GM20000 (cell line): Measurements from ENCODE around the gene CD40.

ENCODE experiments used
- DNase-seq: peaks from one replicate; pipeline ENCODE4 v3.0.0; 2012; ENCODE audit warnings: low spot score
- CTCF ChIP-seq: IDR thresholded peaks from 2 replicates; pipeline ENCODE4 v1.5.1; 2012; ENCODE audit warnings: mild to moderate bottlenecking, control low read depth; ENCODE audit errors: extremely low read depth, missing control alignments

The CD40 gene

GRCh38 chr20:46111028-46111835, 6.9 kb upstream of the CD40 start:
- TF ChIP-seq CTCF: no peak
- DNase-seq: peak; percentile 54

GRCh38 chr20:46111836-46112212, 6.3 kb upstream of the CD40 start:
- TF ChIP-seq CTCF: no peak
- no peak for DNase-seq

- no peak for TF ChIP-seq CTCF
- no peak for DNase-seq
Measured at GRCh38 chr20:46112430-46113112, 5.5 kb upstream of the CD40 start.

- DNase-seq: no peak
Measured at GRCh38 chr20:46113113-46113470, 5.0 kb upstream of the CD40 start.

GRCh38 chr20:46114449-46114848, 3.7 kb upstream of the CD40 start:
- no peak for TF ChIP-seq CTCF
- DNase-seq: no peak

More at GRCh38 chr20:46113113-46113470, 5.0 kb upstream of the CD40 start:
- TF ChIP-seq CTCF: no peak

- peak; percentile 47 for DNase-seq
- TF ChIP-seq CTCF: no peak
Measured at GRCh38 chr20:46118481-46119020, 437 bp downstream of the CD40 start.

- DNase-seq: peak; percentile 61
- no peak for TF ChIP-seq CTCF
Measured at GRCh38 chr20:46119028-46119546, 973 bp downstream of the CD40 start.
